Right forelimb (tissue), 1 donor: ENCODE results near the gene KRR1.
"Not testable (repeated sequence)": the region's sequence is repeated elsewhere in the genome, so short reads cannot be mapped to it uniquely, and the experiment has no call there.

Experiments
- DNase-seq: peaks from one replicate; pipeline ENCODE4 v3.0.0-alpha.2; 2018

KRR1 gene

GRCh38 chr12:75522124-75522523 is 10.7 kb upstream of the KRR1 start:
- not testable (repeated sequence) for DNase-seq

- not testable (repeated sequence) for DNase-seq
These were observed 9.8 kb upstream of the KRR1 start for GRCh38 chr12:75521224-75521623.

GRCh38 chr12:75509621-75510020 is 1.8 kb downstream of the KRR1 start:
- no peak for DNase-seq

GRCh38 chr12:75508159-75508558 is 3.2 kb downstream of the KRR1 start:
- no peak for DNase-seq

- DNase-seq, result no peak
These were observed 4.3 kb downstream of the KRR1 start for GRCh38 chr12:75507086-75507485.

- DNase-seq, result no peak
These were observed 5.6 kb downstream of the KRR1 start for GRCh38 chr12:75505706-75506312.

- DNase-seq, result no peak
These were observed 7.5 kb downstream of the KRR1 start for GRCh38 chr12:75503866-75504265.

- no peak for DNase-seq
These were observed 8.0 kb downstream of the KRR1 start for GRCh38 chr12:75503459-75503858.

GRCh38 chr12:75491169-75491568 is 20.2 kb downstream of the KRR1 start:
- DNase-seq, result no peak

GRCh38 chr12:75489613-75490210 is 21.7 kb downstream of the KRR1 start:
- no peak for DNase-seq

GRCh38 chr12:75489187-75489586 is 22.2 kb downstream of the KRR1 start:
- DNase-seq, result no peak

- DNase-seq, result no peak
These were observed 22.9 kb downstream of the KRR1 start for GRCh38 chr12:75488553-75488952.

- no peak for DNase-seq
These were observed 24.1 kb downstream of the KRR1 start for GRCh38 chr12:75487308-75487707.

GRCh38 chr12:75484450-75484849 is 27.0 kb downstream of the KRR1 start:
- DNase-seq, result not testable (repeated sequence)

- no peak for DNase-seq
These were observed 28.0 kb downstream of the KRR1 start for GRCh38 chr12:75483431-75483830.

- no peak for DNase-seq
These were observed 28.8 kb downstream of the KRR1 start for GRCh38 chr12:75482646-75483045.

GRCh38 chr12:75481774-75482173 is 29.6 kb downstream of the KRR1 start:
- DNase-seq, result no peak

- no peak for DNase-seq
These were observed 30.2 kb downstream of the KRR1 start for GRCh38 chr12:75481013-75481705.

GRCh38 chr12:75480469-75480949 is 30.9 kb downstream of the KRR1 start, which contains the start of gene GLIPR1:
Gene GLIPR1 (plus strand): TSS chr12:75480755. CDS start chr12:75480881, 126 bp downstream.
- peak; percentile 78 for DNase-seq

GRCh38 chr12:75479963-75480461 is 31.4 kb downstream of the KRR1 start:
- DNase-seq, result no peak

GRCh38 chr12:75478116-75478794 is 33.2 kb downstream of the KRR1 start:
- DNase-seq, result no peak

GRCh38 chr12:75477137-75477536 is 34.3 kb downstream of the KRR1 start:
- no peak for DNase-seq

- DNase-seq, result no peak
These were observed 35.3 kb downstream of the KRR1 start for GRCh38 chr12:75476071-75476470.
